Astrocyte (in vitro differentiated cells and primary cell): ENCODE measurements around the gene CTXND1. TPM values are rescaled to one million over a fixed set of nuclear protein-coding genes. Genes with fewer than 3 reads are reported as not detected.

Source experiments
- DNase-seq: peaks from one replicate; pipeline ENCODE4 v3.0.0-alpha.2; 2010; ENCODE audit warnings: low read depth
- FAIRE-seq: peaks from 2 replicates; lab custom pipeline; 2011; peaks lifted over from hg19 to GRCh38; lab: Jason Lieb, UNC
- H2AFZ ChIP-seq: 2 replicates; pipeline ENCODE4 v1.6.0; 2012; ENCODE audit warnings: low read depth, low read length, inconsistent platforms
- H3K27ac ChIP-seq: 2 replicates; pipeline ENCODE4 v1.5.1; 2011; ENCODE audit warnings: low read depth, low read length, inconsistent platforms
- H3K27me3 ChIP-seq: 2 replicates; pipeline ENCODE4 v1.6.0; 2011; ENCODE audit warnings: low read length, inconsistent platforms; ENCODE audit not compliant: insufficient read depth
- H3K36me3 ChIP-seq: 2 replicates; pipeline ENCODE4 v1.5.1; 2011; ENCODE audit warnings: low read length, inconsistent platforms; ENCODE audit not compliant: insufficient read depth
- H3K4me1 ChIP-seq: 2 replicates; pipeline ENCODE4 v1.5.1; 2011; ENCODE audit warnings: low read length, inconsistent platforms; ENCODE audit not compliant: insufficient read depth
- H3K4me2 ChIP-seq: 2 replicates; pipeline ENCODE4 v1.6.0; 2012; ENCODE audit warnings: low read length, inconsistent platforms
- H3K4me3 ChIP-seq: 2 replicates; pipeline ENCODE4 v1.5.1; 2011; ENCODE audit warnings: low read depth, mild to moderate bottlenecking, low read length, inconsistent platforms; ENCODE audit not compliant: insufficient read depth
- H3K79me2 ChIP-seq: 2 replicates; pipeline ENCODE4 v1.6.0; 2012; ENCODE audit warnings: mild to moderate bottlenecking, low read length, inconsistent platforms; ENCODE audit not compliant: insufficient read depth
- H3K9ac ChIP-seq: 2 replicates; pipeline ENCODE4 v1.6.0; 2012; ENCODE audit warnings: mild to moderate bottlenecking, low read length, inconsistent platforms
- H3K9me3 ChIP-seq: 2 replicates; pipeline ENCODE4 v1.5.1; 2012; ENCODE audit warnings: low read depth, mild to moderate bottlenecking, low read length, inconsistent platforms; ENCODE audit not compliant: insufficient read depth
- H4K20me1 ChIP-seq: 2 replicates; pipeline ENCODE4 v1.6.0; 2012; ENCODE audit warnings: low read length, inconsistent platforms; ENCODE audit not compliant: insufficient read depth
- H3K27ac Mint-ChIP-seq: one replicate; pipeline ENCODE4 v1.8.0; 2021; ENCODE audit warnings: mild to moderate bottlenecking, mixed read lengths; ENCODE audit not compliant: unreplicated experiment
- H3K27me3 Mint-ChIP-seq: one replicate; pipeline ENCODE4 v1.8.0; 2021; ENCODE audit warnings: low read depth, mixed read lengths; ENCODE audit not compliant: unreplicated experiment
- H3K36me3 Mint-ChIP-seq: one replicate; pipeline ENCODE4 v1.8.0; 2021; ENCODE audit warnings: low read depth, mixed read lengths; ENCODE audit not compliant: unreplicated experiment
- H3K4me1 Mint-ChIP-seq: one replicate; pipeline ENCODE4 v1.8.0; 2021; ENCODE audit warnings: low read depth, mixed read lengths; ENCODE audit not compliant: unreplicated experiment
- H3K4me3 Mint-ChIP-seq: one replicate; pipeline ENCODE4 v1.8.0; 2021; ENCODE audit warnings: mild to moderate bottlenecking, moderate library complexity, mixed read lengths; ENCODE audit not compliant: unreplicated experiment
- H3K9me3 Mint-ChIP-seq: one replicate; pipeline ENCODE4 v1.8.0; 2021; ENCODE audit warnings: mild to moderate bottlenecking, mixed read lengths; ENCODE audit not compliant: unreplicated experiment
- EZH2 ChIP-seq: IDR thresholded peaks from 2 replicates; pipeline ENCODE4 v1.6.1; 2012; ENCODE audit warnings: mild to moderate bottlenecking, low read length, inconsistent platforms; ENCODE audit not compliant: insufficient read depth
- total RNA-seq: library from RNA; stranded (reverse); gene quantifications from 2 replicates; pipeline ENCODE4 v1.2.1, GENCODE V29; 2021
- TF ChIP-seq, protein P1 (sequence below): IDR thresholded peaks from 2 replicates; pipeline ENCODE4 v1.5.1; 2011; ENCODE audit warnings: low read depth, mild to moderate bottlenecking, inconsistent platforms, low read length, moderate library complexity; ENCODE audit not compliant: insufficient read depth

CTXND1 gene
- total RNA-seq, 1 donor from 2014 or later, result not detected

DNA sequence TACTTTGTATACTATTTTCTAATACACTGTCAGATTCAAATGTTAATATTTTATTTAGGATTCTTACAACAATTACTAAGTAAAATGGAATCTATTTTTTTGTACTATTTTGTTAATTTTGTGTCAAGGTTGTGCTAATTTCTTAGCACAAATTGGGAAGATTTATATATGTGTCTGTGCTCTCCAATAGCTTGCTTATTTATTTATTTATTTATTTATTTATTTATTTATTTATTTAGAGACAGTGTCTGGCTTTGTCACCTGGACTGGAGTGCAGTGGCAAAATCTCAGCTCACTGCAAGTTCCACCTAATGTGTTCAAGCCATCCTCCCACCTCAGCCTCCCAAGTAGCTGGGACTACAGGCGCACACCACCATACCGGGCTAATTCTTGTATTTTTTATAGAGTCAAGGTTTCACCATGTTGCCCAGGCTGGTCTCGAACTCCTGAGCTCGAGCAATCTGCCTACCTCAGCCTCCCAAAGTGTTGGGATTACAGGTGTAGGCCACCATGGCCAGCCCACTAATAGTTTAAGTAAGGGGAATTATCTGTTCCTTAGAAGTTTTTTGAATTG, 34.6 kb downstream of the CTXND1 start:
- H3K27ac Mint-ChIP-seq, result no peak overlapping the region

DNA sequence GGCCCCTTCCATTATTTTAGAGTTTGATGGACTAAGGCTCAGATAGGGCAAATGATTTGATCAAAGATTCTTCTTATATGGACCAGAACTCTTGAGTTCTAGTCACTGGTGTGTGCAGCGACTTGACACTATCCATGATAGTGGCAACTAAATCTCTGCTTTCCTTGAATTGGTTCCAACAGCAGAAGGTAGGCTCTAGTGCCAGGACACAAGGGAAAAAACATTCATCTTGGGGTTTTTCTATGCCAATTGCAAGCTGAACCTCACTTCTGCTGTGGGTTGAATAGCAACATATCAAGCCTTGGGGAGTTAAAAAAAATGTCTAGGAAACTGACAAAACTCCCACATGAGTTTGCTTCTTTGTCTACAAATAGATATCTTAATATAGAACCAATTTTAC, 35.1 kb downstream of the CTXND1 start:
- Mint-ChIP-seq H3K4me1 (no peaks in the 10 kb centered on the region), H3K27ac (no peak overlapping the region), H3K27me3 (no peaks in the 10 kb centered on the region), H3K4me3 (no peak overlapping the region), H3K36me3 (no peaks in the 10 kb centered on the region), H3K9me3 (peaks cover 3% of the 10 kb centered on the region)
- no peak for FAIRE-seq
- Histone ChIP-seq H3K4me1 (no peaks in the 10 kb centered on the region), H2AFZ (no peak overlapping the region), H3K9ac (no peak overlapping the region), H3K9me3 (no peaks in the 10 kb centered on the region), H3K4me3 (no peak overlapping the region), H3K27ac (no peak overlapping the region), H3K79me2 (no peaks in the 10 kb centered on the region), H4K20me1 (no peaks in the 10 kb centered on the region), H3K27me3 (no peaks in the 10 kb centered on the region), H3K36me3 (no peaks in the 10 kb centered on the region), H3K4me2 (no peak overlapping the region)
- DNase-seq, result no peak
- TF ChIP-seq, protein P1, sequence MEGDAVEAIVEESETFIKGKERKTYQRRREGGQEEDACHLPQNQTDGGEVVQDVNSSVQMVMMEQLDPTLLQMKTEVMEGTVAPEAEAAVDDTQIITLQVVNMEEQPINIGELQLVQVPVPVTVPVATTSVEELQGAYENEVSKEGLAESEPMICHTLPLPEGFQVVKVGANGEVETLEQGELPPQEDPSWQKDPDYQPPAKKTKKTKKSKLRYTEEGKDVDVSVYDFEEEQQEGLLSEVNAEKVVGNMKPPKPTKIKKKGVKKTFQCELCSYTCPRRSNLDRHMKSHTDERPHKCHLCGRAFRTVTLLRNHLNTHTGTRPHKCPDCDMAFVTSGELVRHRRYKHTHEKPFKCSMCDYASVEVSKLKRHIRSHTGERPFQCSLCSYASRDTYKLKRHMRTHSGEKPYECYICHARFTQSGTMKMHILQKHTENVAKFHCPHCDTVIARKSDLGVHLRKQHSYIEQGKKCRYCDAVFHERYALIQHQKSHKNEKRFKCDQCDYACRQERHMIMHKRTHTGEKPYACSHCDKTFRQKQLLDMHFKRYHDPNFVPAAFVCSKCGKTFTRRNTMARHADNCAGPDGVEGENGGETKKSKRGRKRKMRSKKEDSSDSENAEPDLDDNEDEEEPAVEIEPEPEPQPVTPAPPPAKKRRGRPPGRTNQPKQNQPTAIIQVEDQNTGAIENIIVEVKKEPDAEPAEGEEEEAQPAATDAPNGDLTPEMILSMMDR, result no peak
- TF ChIP-seq EZH2, result no peak

More for the DNA sequence above, 34.6 kb downstream of the CTXND1 start:
- TF ChIP-seq, protein P1, result no peak
- TF ChIP-seq EZH2, result no peak
- Histone ChIP-seq H3K27ac (no peak overlapping the region), H4K20me1 (no peaks in the 10 kb centered on the region), H3K9me3 (no peaks in the 10 kb centered on the region), H3K4me2 (no peak overlapping the region), H3K27me3 (no peaks in the 10 kb centered on the region), H3K79me2 (no peaks in the 10 kb centered on the region), H2AFZ (no peak overlapping the region), H3K9ac (no peak overlapping the region), H3K4me1 (no peaks in the 10 kb centered on the region), H3K36me3 (no peaks in the 10 kb centered on the region), H3K4me3 (no peak overlapping the region)
- Mint-ChIP-seq H3K9me3 (peaks cover 3% of the 10 kb centered on the region), H3K4me1 (no peaks in the 10 kb centered on the region), H3K27me3 (no peaks in the 10 kb centered on the region), H3K36me3 (no peaks in the 10 kb centered on the region), H3K4me3 (no peak overlapping the region)
- no peak for DNase-seq
- no peak for FAIRE-seq

DNA sequence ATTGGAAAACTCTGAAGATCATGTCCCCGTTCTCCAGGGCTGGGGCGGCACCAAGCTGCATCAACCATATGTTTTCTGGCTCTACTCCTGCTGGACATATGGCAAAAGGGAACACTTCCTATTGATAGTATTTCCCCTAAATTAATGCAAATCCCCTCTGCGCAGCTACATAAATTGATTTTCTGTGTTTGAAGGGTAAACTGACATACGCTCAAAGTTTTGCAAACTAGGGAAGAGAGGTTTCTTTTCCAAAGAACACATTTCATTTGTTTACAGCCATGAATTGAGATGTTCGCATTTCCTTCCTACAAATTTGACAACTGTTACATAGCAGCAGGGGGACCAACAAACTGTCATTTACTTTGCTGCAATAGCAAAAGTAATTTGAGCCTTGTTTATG, 35.9 kb downstream of the CTXND1 start:
- H3K9me3 Mint-ChIP-seq, result peaks cover 3% of the 10 kb centered on the region
- no peaks in the 10 kb centered on the region for H3K4me1 ChIP-seq
- no peak for FAIRE-seq
- no peaks in the 10 kb centered on the region for H3K9me3 ChIP-seq
- no peak overlapping the region for H3K4me3 Mint-ChIP-seq
- no peaks in the 10 kb centered on the region for H3K27me3 ChIP-seq
- no peak overlapping the region for H3K4me2 ChIP-seq
- H3K9ac ChIP-seq, result no peak overlapping the region
- no peak overlapping the region for H3K4me3 ChIP-seq
- no peaks in the 10 kb centered on the region for H4K20me1 ChIP-seq
- H3K27me3 Mint-ChIP-seq, result no peaks in the 10 kb centered on the region
- H3K36me3 Mint-ChIP-seq, result no peaks in the 10 kb centered on the region
- no peak for TF ChIP-seq EZH2
- TF ChIP-seq, protein P1, result no peak
- no peak for DNase-seq
- H3K36me3 ChIP-seq, result no peaks in the 10 kb centered on the region
- no peak overlapping the region for H3K27ac ChIP-seq
- no peak overlapping the region for H3K27ac Mint-ChIP-seq
- no peak overlapping the region for H2AFZ ChIP-seq
- no peaks in the 10 kb centered on the region for H3K79me2 ChIP-seq
- no peaks in the 10 kb centered on the region for H3K4me1 Mint-ChIP-seq
